HG03103 (cell line): ENCODE data around the gene MEG3.
"Not testable (repeated sequence)": the region's sequence is repeated elsewhere in the genome, so short reads cannot be mapped to it uniquely, and the experiment has no call there.

ENCODE experiments used
- ATAC-seq: cut with Tn5 transposase; IDR thresholded peaks from one replicate; pipeline ENCODE4 v1.9.1; 2021; ENCODE audit warnings: low read depth; ENCODE audit not compliant: unreplicated experiment

Gene MEG3

GRCh38 chr14:100788517-100788916, 37.4 kb upstream of the MEG3 start:
- no peak for ATAC-seq

DNA sequence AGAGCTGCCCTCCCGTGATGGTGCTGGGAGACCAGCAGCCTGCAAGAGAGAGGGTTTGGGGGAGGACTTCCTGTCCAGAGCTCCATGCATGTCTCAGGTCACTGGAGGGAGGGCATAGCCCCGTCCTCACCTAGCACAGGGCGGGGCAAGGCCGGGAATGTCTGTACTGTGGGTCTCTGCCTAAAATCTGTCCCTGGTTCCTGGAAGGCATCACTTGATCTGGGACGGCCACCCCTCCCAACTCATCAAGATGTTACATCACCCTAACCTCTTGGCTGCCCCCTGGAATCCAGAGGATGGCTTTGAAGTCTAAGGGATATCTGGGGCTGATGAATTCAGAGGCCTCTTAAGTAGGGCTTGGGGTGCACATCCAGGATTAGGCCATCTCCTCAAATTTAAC, 37.0 kb upstream of the MEG3 start:
- ATAC-seq, result no peak

- ATAC-seq, result no peak
These were observed 36.2 kb upstream of the MEG3 start for GRCh38 chr14:100789460-100790417.

DNA sequence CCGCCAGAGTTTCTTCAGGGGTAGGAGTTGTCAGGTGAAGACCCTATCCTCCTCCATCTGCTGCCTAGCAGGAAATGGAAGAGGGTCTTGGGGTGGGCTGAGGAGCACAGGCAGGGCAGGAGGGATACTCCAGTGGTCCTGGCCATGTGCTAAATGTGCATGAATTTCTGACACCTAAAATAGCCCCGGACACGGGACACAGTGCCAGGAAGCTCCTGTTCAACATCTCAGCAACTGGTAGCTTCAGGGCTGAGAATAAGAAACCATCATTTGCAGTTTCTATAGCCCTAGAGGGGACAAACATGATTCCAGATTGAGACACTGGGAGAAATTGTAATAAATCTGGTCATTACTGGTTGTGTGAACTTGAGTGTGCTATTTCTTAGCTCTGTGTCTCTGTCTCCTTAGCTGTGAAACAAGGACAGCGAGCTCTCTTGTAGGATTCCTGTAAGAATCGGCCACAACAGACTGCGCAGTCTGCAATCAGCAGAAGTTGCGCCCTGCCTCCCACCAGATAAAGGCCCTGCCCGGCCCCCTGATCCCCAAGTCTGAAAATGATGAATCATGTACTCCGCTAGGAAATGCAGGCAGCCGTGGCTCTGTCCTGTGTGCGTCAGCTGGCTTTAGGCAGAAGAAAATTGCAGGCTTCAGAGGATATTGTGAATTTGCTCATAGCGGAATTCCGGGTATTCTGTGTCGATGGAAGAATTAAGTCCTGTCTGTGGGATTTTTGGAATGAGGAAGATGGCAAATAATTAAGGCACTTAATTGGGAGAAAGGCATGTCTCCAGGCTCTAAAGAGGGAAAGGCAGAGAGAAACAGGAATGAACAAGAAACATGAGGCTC, 35.2 kb upstream of the MEG3 start:
- no peak for ATAC-seq

DNA sequence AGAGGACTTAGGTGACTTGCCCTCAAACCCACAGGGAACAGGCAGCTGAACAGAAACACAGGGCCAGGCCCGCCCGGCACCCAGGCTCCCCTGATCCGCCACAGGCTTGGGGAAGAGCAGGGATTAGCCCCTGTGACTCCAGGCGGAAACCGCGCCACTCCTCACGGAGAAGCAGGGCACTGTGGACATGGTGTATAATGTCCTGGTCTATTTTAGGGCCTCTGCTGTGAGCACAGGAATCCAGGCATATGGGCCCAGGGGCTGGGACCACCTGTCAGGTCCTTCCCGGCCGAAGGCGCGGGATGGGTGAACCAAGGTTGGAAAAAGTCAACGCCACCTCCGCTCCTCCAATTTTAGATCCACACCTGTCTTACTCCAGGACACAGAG, 34.6 kb upstream of the MEG3 start:
- ATAC-seq, result no peak

GRCh38 chr14:100791995-100792394, 33.9 kb upstream of the MEG3 start:
- no peak for ATAC-seq

- ATAC-seq, result no peak
These were observed 29.0 kb upstream of the MEG3 start for GRCh38 chr14:100796946-100797345.

- ATAC-seq, result no peak
These were observed 25.9 kb upstream of the MEG3 start for GRCh38 chr14:100800041-100800440.

DNA sequence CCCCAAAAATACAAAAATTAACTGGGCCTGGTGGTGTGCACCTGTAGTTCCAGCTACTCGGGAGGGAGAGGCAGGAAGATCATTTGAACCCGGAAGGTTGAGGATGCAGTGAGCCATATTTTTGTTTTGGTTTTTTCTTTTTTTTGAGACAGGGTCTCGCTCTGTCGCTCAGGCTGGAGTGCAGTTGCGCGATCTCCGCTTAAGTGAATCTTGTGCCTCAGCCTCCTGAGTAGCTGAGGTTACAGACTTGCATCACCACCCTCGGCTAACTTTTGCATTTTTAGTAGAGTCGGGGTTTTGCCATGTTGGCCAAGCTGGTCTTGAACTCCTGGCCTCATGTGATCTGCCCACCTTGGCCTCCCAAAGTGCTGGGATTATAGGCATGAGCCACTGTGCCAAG, 24.5 kb upstream of the MEG3 start:
- ATAC-seq, result not testable (repeated sequence)

- no peak for ATAC-seq
These were observed 23.7 kb upstream of the MEG3 start for GRCh38 chr14:100802179-100802578.

DNA sequence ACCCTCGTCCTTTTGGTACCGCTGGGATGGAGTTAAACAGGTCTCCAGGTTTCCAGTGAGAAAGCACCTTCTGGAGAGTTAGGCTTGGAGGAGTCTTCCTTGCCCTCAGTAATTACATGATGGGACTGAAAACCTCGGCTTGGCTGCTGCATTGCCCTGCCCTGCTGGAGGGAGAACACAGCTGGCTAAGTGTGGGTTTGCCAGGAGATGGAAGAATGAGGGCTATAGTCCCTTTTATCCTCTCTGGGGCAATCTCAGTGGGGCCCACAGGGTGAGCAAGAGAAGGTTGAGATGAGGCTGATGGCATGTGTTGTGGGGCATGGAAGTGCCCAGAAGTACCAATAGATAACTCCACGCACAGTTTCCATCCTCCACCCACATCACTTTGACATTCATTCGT, 23.2 kb upstream of the MEG3 start:
- ATAC-seq, result no peak

GRCh38 chr14:100803226-100803625, 22.7 kb upstream of the MEG3 start:
- ATAC-seq, result no peak

DNA sequence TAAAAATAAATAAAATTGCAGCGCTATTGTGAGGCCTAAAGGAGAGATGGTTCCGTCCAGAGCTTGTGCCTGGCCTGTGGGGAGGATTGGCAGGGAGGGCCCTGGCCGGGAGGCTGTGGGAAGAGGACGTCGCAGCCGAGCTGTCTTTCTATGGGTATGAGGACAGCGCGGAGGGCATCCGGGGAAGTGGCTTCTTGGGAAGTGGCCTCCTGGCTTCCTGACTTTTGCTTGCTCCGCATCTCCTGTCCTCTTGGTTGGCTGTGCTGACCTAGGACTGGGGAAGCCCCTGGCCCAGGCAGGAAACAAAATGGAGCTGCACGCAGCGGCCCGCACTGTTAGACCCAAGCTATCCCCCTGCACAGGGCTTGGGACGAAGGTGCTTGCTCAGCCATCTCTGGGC, 22.2 kb upstream of the MEG3 start:
- no peak for ATAC-seq

DNA sequence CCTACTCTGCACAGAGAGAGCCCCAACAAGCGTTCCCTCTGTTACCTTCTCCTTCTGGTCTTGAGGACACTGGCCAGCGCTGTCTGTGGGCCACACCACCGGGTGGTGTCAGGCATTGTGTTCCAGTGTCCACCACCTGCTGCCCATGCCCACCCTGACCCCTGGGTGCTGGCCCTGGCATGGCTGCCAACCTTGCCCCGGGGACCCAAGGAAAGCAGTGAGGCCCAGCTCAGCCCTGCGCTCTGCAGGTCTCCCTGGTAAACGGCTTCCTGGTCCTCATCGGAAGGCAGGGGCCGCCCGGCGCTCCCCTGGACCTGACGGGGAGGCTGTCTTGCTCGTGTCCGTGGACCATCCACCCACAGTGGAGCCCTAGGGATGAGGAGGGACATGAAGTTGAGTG, 21.8 kb upstream of the MEG3 start:
- ATAC-seq, result no peak

DNA sequence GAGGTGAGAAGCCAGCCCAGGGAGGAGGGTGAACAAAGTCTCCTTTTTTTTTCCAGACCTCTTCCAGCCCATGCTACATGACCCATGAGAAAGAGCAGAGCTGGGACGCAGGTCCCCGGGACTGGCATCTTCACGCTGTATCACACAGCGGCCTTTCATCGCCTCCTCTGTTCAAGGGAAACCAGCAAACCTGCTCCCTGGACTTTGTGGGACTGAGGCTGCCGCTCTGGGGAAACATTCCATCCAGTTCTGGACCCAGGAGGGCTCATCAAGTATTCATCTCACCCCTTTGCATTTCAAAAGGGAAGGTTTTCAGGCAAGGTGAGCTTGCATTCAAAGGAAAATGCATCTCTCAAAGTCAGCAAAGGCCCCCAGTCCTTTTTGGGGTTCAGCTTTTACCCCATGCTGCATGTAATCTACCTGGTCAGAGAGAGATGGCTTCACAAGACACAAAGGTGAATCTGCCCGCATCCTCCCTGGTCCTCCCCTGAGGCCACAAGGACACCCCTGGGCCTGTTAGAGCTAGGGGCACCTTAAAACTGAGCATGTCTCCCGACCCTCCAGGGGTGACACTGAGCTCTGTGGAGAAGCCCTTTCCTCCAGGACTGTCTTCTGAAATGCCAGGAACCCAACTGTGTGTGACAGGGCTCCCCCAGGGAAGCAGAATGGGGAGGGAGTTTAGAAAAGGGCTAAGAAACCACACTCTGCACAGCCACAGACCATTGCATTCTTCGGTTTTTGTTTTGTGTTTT, 21.2 kb upstream of the MEG3 start:
- ATAC-seq, result no peak

GRCh38 chr14:100806386-100806785, 19.5 kb upstream of the MEG3 start:
- ATAC-seq, result no peak

GRCh38 chr14:100807496-100807895, 18.4 kb upstream of the MEG3 start:
- ATAC-seq, result no peak

DNA sequence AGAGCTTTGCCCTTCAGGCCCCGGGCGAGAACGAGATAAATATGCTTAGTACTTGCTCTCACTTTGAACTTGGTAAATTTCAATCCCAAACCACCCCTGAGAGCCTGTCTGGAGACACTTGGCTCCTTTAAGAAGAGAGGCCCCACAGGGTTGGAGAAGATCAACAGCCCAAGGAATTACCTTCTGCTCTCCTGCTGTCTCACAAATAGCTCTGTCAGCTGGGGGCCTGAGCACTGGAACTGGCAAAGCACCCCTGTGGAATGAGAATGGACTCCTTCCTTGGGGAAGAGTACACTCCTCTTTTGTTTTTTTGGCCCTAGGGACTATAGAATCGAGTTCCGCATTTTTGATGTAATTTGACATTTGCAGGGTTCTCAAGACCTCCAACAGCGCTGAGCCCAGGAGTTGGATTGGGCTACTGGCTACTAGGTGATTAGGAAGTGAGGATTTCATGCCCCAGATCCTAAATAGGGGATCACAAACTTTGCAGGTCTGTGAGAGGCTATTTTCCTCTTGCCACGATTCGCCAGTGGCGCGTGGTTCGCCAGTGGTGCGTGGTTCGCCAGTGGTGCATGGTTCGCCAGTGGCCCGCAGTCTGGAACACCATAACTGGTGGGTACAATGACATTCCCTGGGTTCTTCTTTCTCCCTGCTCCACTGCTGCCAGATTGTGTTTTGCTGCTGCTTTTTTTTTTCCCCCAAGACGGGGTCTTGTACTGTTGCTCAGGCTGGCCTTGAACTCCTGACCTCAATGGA, 17.8 kb upstream of the MEG3 start:
- ATAC-seq, result no peak

DNA sequence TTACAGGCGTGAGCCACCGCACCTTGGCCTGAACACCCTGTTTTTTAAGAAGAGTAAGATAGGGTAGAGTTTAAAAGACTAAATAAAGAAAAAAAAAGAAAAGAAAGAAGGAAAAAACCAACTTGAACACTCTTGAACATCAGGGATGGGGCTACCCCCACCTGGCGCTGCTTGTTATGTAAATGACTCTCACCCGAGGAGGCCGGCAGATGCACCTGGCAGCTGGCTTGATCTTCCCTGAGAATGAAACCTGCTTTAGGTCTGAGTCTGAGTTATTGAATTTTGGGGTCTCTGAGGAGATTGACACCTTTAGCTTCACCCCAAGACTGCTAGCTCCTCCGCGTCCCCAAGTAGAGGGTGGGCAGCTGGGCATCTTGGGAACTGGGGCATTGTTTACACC, 15.5 kb upstream of the MEG3 start:
- no peak for ATAC-seq

GRCh38 chr14:100810861-100811461, 15.0 kb upstream of the MEG3 start:
- no peak for ATAC-seq
